H1 (cell line): ENCODE results near the gene CD47. TPM values are rescaled to one million over a fixed set of nuclear protein-coding genes. Genes with fewer than 3 reads are reported as not detected.

Experiments
- CTCF ChIA-PET: fragments of 300-600 bp; sonication (Branson Sonifier 250); formaldehyde crosslinking; loops from one replicate; lab custom pipeline; 2021; ENCODE audit not compliant: partially characterized antibody; lab: Charles Lee
- POLR2A ChIA-PET: fragments of 300-600 bp; sonication (Branson Sonifier 250); formaldehyde crosslinking; loops from one replicate; lab custom pipeline; 2021; ENCODE audit warnings: inconsistent platforms; ENCODE audit not compliant: partially characterized antibody; lab: Charles Lee
- DNase-seq, 2 experiments: peaks; one replicate each; pipeline versions ENCODE4 v3.0.0 to v3.0.0-alpha.2; 2010 to 2022; ENCODE audit warnings: low spot score in 2 of 2, low read depth in 1 of 2, mixed read lengths in 1 of 2
- FAIRE-seq: peaks from 2 replicates; lab custom pipeline; 2011; peaks lifted over from hg19 to GRCh38; lab: Jason Lieb, UNC
- H2AFZ ChIP-seq: 2 replicates; pipeline ENCODE4 v1.8.1; 2012; ENCODE audit warnings: low read length, inconsistent platforms
- H2AK5ac ChIP-seq: 2 replicates; pipeline ENCODE4 v1.6.1; 2013; ENCODE audit warnings: low read depth, low read length
- H2BK120ac ChIP-seq: replicated peaks from 2 replicates; pipeline ENCODE3; 2013; ENCODE audit warnings: low read depth, low read length, inconsistent platforms
- H2BK12ac ChIP-seq: 2 replicates; pipeline ENCODE4 v1.6.1; 2013; ENCODE audit warnings: low read depth, low read length
- H2BK15ac ChIP-seq: 2 replicates; pipeline ENCODE4 v1.6.1; 2013; ENCODE audit warnings: low read length
- H2BK20ac ChIP-seq: 2 replicates; pipeline ENCODE4 v1.6.1; 2013; ENCODE audit warnings: low read length
- H2BK5ac ChIP-seq: 2 replicates; pipeline ENCODE4 v1.6.1; 2013; ENCODE audit warnings: low read depth, low read length
- H3K14ac ChIP-seq: 2 replicates; pipeline ENCODE4 v1.6.1; 2013; ENCODE audit warnings: inconsistent platforms; ENCODE audit not compliant: insufficient read length
- H3K18ac ChIP-seq: 2 replicates; pipeline ENCODE4 v1.6.1; 2013; ENCODE audit warnings: low read length; ENCODE audit errors: extremely low read depth
- H3K23ac ChIP-seq: 2 replicates; pipeline ENCODE4 v1.6.1; 2013; ENCODE audit warnings: inconsistent platforms; ENCODE audit not compliant: insufficient read length
- H3K23me2 ChIP-seq: 2 replicates; pipeline ENCODE4 v1.6.1; 2013; ENCODE audit warnings: low read depth, low read length
- H3K27ac ChIP-seq: 2 replicates; pipeline ENCODE4 v1.6.1; 2011; ENCODE audit warnings: low read depth, low read length, inconsistent platforms
- H3K27me3 ChIP-seq, 4 experiments: replicated peaks in 1 of 4; 1 replicate in 1 of 4; 2 replicates in 3 of 4; pipeline versions ENCODE4 v1.6.1 to v1.8.1; 2011 to 2013; ENCODE audit warnings: low read length in 3 of 4, mild to moderate bottlenecking in 3 of 4, inconsistent platforms in 2 of 4, mixed read lengths in 2 of 4, moderate library complexity in 1 of 4; ENCODE audit not compliant: control insufficient read depth in 3 of 4, insufficient read depth in 3 of 4; ENCODE audit errors: extremely low read depth in 1 of 4
- H3K36me3 ChIP-seq, 4 experiments: 2 replicates each; pipeline versions ENCODE4 v1.6.1 to v1.8.1; 2011 to 2013; ENCODE audit warnings: mild to moderate bottlenecking in 4 of 4, low read length in 3 of 4, moderate library complexity in 2 of 4, control low read depth in 1 of 4, inconsistent platforms in 1 of 4; ENCODE audit not compliant: insufficient read depth in 4 of 4, control insufficient read depth in 2 of 4
- H3K4ac ChIP-seq: replicated peaks from 2 replicates; pipeline ENCODE3; 2013; ENCODE audit warnings: low read length, low read depth, mixed read lengths, inconsistent platforms; ENCODE audit not compliant: insufficient read length
- H3K4me1 ChIP-seq, 4 experiments: replicated peaks in 1 of 4; 1 replicate in 1 of 4; 2 replicates in 3 of 4; pipeline versions ENCODE4 v1.6.1 to v1.8.1; 2011 to 2013; ENCODE audit warnings: low read length in 3 of 4, inconsistent platforms in 2 of 4, mixed read lengths in 1 of 4; ENCODE audit not compliant: insufficient read depth in 4 of 4, control insufficient read depth in 3 of 4
- H3K4me2 ChIP-seq, 2 experiments: 2 replicates each; pipeline versions ENCODE4 v1.6.1 to v1.8.1; 2011 to 2013; ENCODE audit warnings: low read depth in 2 of 2, low read length in 2 of 2, control low read depth in 1 of 2, inconsistent platforms in 1 of 2, mild to moderate bottlenecking in 1 of 2; ENCODE audit not compliant: insufficient read depth in 1 of 2
- H3K4me3 ChIP-seq, 4 experiments: fragments of 200-600, 300-600 bp in 1 of 4; sonication (generic), shearing (Covaris generic), sonication (Bioruptor Twin) in 1 of 4; 2 replicates each; pipeline versions ENCODE4 v1.5.1 to v1.8.1; 2011 to 2016; ENCODE audit warnings: low read length in 4 of 4, low read depth in 3 of 4, control low read depth in 2 of 4, inconsistent platforms in 2 of 4, mild to moderate bottlenecking in 2 of 4, mixed read lengths in 1 of 4, moderate library complexity in 1 of 4; ENCODE audit not compliant: insufficient read depth in 2 of 4; ENCODE audit errors: extremely low read depth in 1 of 4
- H3K56ac ChIP-seq: replicated peaks from 2 replicates; pipeline ENCODE3; 2013; ENCODE audit warnings: low read depth, mild to moderate bottlenecking, mixed read lengths, low read length, inconsistent platforms; ENCODE audit not compliant: insufficient read length
- H3K79me1 ChIP-seq: 2 replicates; pipeline ENCODE4 v1.6.1; 2013; ENCODE audit warnings: low read depth, low read length, control low read depth
- H3K79me2 ChIP-seq, 2 experiments: 2 replicates each; pipeline versions ENCODE4 v1.6.1 to v1.8.1; 2012 to 2013; ENCODE audit warnings: low read length in 2 of 2, mild to moderate bottlenecking in 2 of 2, inconsistent platforms in 1 of 2; ENCODE audit not compliant: insufficient read depth in 2 of 2, control insufficient read depth in 1 of 2
- H3K9ac ChIP-seq, 4 experiments: replicated peaks in 1 of 4; 1 replicate in 1 of 4; 2 replicates in 3 of 4; pipeline versions ENCODE4 v1.6.1 to v1.8.1; 2011 to 2013; ENCODE audit warnings: low read depth in 3 of 4, low read length in 3 of 4, control low read depth in 2 of 4, mild to moderate bottlenecking in 2 of 4, moderate library complexity in 2 of 4, inconsistent platforms in 1 of 4; ENCODE audit errors: extremely low read depth in 1 of 4
- H3K9me3 ChIP-seq, 2 experiments: 2 replicates each; pipeline versions ENCODE4 v1.6.1 to v1.8.1; 2012 to 2013; ENCODE audit warnings: mild to moderate bottlenecking in 2 of 2, moderate library complexity in 2 of 2, control low read depth in 1 of 2, inconsistent platforms in 1 of 2, low read depth in 1 of 2, low read length in 1 of 2, mixed read lengths in 1 of 2; ENCODE audit not compliant: insufficient read depth in 2 of 2
- H4K20me1 ChIP-seq, 2 experiments: replicated peaks in 1 of 2; 2 replicates each; pipeline versions ENCODE3 to v1.8.1; 2011 to 2013; ENCODE audit warnings: inconsistent platforms in 2 of 2, low read length in 2 of 2, mild to moderate bottlenecking in 1 of 2; ENCODE audit not compliant: insufficient read depth in 2 of 2, control insufficient read depth in 1 of 2
- H4K5ac ChIP-seq: 2 replicates; pipeline ENCODE4 v1.6.1; 2013; ENCODE audit warnings: low read length, low read depth, mixed read lengths, inconsistent platforms; ENCODE audit not compliant: insufficient read length
- H4K8ac ChIP-seq: 2 replicates; pipeline ENCODE4 v1.8.0; 2013; ENCODE audit warnings: mild to moderate bottlenecking, moderate library complexity, low read length, inconsistent platforms; ENCODE audit not compliant: insufficient read depth; ENCODE audit errors: extremely low read depth
- H4K91ac ChIP-seq: replicated peaks from 2 replicates; pipeline ENCODE3; 2013; ENCODE audit warnings: low read length, mixed read lengths, inconsistent platforms; ENCODE audit not compliant: insufficient read length
- WGBS, 2 experiments: shearing (Covaris generic) in 1 of 2; methylation state at CpG; one replicate each; pipeline versions ENCODE4 v1.1.6 to v1.1.7; 2013 to 2015; ENCODE audit warnings: low lambda C conversion rate in 2 of 2, mixed read lengths in 2 of 2, inconsistent platforms in 1 of 2, low coverage in 1 of 2, missing lambda C conversion rate in 1 of 2; ENCODE audit not compliant: insufficient replicate concordance in 2 of 2, insufficient coverage in 1 of 2, insufficient read length in 1 of 2; ENCODE audit errors: extremely low coverage in 1 of 2, missing lambda C conversion rate in 1 of 2; 5-methylcytosine and 5-hydroxymethylcytosine counted together
- polyA plus RNA-seq, 7 experiments: library from polyadenylated mRNA; depleted of rRNA in 3 of 7; stranded (reverse) in 5 of 7; unstranded in 2 of 7; fragments of >200 nt in 5 of 7; fragments of 200-250 nt in 2 of 7; gene quantifications; 1 replicate in 5 of 7; 2 replicates in 1 of 7; 4 replicates in 1 of 7; pipeline versions ENCODE4 v1.2.1 to v1.2.3, GENCODE V29; 2011 to 2013; ENCODE audit warnings: missing spikeins in 2 of 7, mixed read lengths in 2 of 7
- total RNA-seq: library from RNA; stranded (reverse); fragmentation: NEBNext Ultra II Directional; extraction: Animal tissue kit (Norgen Biotek cat#: 25700); gene quantifications from 2 replicates; pipeline ENCODE4 v1.2.1, GENCODE V29; 2021

The CD47 gene
- total and polyA plus RNA-seq, 2 of the 8 experiments (the other 6 are each of a cell fraction or from before 2014, with no cell fraction given) = 14.4 to 19.3 TPM

DNA sequence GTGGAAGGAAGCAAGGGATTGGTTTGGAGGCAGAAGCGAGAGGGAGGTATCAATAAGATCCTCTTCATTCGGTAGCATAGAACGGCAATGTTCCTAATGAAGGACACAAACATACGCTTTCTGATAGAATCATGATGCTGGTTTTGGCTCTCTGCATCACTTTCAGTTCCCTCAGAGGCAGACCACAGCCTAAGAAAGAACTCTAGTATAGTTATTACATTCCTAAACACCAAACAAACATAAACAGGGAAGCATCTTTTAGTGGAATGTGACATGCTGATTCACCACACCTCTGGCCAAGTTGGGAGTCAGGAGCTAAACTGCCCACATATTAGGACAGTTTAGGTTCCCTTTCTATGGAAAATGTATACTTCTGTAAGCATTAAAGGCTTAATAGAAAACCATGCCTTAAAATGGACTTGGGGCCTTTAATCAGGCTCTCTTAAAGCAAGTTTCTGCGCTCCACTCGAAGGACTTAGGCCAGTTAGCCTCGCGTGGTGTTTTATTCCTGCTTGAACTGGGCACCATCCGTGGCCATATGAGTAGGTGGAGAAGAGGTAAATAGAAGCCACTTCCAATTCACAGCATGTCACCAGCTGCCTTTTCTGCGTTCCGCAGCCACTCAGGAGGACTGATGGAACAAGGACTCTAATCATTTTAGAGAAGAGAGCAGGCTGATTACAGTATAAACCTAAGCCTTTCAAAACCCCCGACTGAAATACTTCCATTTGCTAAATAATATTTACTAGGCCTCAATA is 53.7 kb downstream of the CD47 start:
- Histone ChIP-seq H3K14ac (no peak overlapping the region), H3K18ac (no peak overlapping the region), H3K4me3 (no peak overlapping the region), H2AK5ac (no peak overlapping the region), H4K8ac (no peak overlapping the region), H4K5ac (no peak overlapping the region), H3K9ac (no peak overlapping the region; a peak in 1 of 7 replicates), H3K4me1 (no peaks in the 10 kb centered on the region; a peak in 2 of 7 replicates), H3K9me3 (no peaks in the 10 kb centered on the region), H3K79me2 (no peaks in the 10 kb centered on the region), H3K36me3 (no peaks in the 10 kb centered on the region), H2AFZ (no peak overlapping the region), H3K23ac (no peak overlapping the region), H3K4me2 (no peak overlapping the region), H2BK120ac (no peak overlapping the region), H3K79me1 (no peaks in the 10 kb centered on the region), H2BK20ac (no peak overlapping the region), H4K20me1 (no peaks in the 10 kb centered on the region), H3K27ac (no peak overlapping the region), H3K27me3 (no peaks in the 10 kb centered on the region), H2BK5ac (no peak overlapping the region), H4K91ac (no peak overlapping the region), H3K56ac (no peak overlapping the region), H3K4ac (no peak overlapping the region), H2BK15ac (no peak overlapping the region), H3K23me2 (no peaks in the 10 kb centered on the region), H2BK12ac (no peak overlapping the region)
- DNase-seq (no peak), FAIRE-seq (no peak)
- CTCF ChIA-PET = interaction anchor here (1.4 to 1.7 kb wide), 3 partner anchors 31 to 113 kb away, joined by 3 to 4 read pairs (median 3); no protein-coding TSS in a partner anchor
- 93% methylated on average over 12 of the region's 12 CpGs; no CpG with 5 or more reads in 1 of the 2 experiments for WGBS, 2 experiments
- POLR2A ChIA-PET = no interaction called here
